Measurements from ENCODE around the gene ADAMTSL2.

Gene ADAMTSL2

GRCh38 chr9:133499892-133500270 lies 34.6 kb upstream of the ADAMTSL2 start:
- no peak for DNase-seq (ENCODE audit: low read depth)

- no peak for DNase-seq (ENCODE audit: low read depth)
Measured at GRCh38 chr9:133502112-133502511, 32.4 kb upstream of the ADAMTSL2 start.

DNA sequence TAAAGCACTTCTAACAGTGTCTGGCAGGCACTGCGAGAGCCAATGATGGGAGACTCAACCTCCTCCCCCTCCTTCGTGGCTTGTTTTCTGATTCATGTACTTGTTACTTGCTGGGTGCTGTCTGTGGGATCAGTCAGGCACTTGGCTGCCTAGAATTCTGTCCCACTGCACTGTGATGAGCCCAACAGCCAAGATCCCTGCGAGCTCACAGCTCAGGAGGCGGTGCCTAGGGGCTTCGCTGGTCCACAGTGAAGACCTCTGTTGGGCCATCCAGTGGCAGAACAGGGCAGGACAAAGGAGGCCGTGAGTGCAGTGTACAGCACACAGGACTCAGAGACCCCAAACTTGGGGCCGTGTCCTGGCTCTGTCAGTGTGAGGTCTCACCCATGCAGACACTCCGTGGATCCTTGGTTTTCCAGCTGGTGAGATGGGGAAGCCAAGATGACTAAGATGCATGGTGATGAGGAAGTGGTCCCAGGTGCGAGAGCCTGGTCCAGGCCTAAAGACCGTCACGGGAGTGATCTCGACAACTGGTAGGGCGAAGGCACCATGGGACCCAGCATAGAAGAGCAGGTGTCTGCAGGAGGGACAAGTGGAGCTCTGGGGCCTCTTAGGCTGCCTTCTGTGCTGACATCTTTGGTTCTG lies 29.2 kb upstream of the ADAMTSL2 start:
- no peak for DNase-seq (ENCODE audit: low read depth)

- DNase-seq (ENCODE audit: low read depth): peak; percentile 53
Measured at GRCh38 chr9:133505901-133506652, 28.4 kb upstream of the ADAMTSL2 start.

GRCh38 chr9:133506653-133507038 lies 27.9 kb upstream of the ADAMTSL2 start:
- DNase-seq (ENCODE audit: low read depth): peak; percentile 82

DNA sequence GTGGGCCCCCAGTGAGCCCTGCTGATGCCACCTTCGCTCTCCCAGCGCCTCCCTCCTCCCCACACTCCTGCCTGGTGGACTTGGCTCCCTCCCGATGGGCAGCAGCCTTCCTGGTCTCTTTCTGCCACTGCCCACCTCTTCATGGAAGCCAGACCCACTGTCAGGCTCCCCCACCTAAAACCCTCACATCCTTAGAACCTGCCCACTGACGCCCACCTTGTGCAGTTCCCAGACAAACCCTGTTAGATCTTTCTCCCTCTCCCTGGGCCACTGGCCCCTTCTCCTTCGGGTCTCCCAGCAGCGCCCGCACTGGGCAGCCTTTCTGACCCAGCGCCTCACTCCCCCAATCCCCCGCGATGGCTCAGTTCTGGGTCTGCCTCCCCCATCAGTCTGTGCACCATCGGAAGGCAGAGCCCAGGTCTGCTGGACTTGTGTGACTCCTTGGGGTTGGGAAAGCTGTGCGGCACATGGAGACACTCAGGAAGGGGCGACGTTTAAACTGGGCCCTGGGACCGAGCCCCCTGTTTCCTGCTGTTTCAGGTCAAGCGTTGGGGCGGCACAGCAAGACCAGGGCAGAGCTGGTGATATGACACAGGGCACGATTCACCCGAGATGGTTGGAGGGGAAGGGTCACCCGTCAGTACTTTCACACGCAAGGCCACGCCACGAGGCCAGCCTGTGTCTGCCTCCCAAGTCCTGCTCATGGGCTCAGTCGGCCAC lies 27.1 kb upstream of the ADAMTSL2 start:
- no peak for DNase-seq (ENCODE audit: low read depth)

DNA sequence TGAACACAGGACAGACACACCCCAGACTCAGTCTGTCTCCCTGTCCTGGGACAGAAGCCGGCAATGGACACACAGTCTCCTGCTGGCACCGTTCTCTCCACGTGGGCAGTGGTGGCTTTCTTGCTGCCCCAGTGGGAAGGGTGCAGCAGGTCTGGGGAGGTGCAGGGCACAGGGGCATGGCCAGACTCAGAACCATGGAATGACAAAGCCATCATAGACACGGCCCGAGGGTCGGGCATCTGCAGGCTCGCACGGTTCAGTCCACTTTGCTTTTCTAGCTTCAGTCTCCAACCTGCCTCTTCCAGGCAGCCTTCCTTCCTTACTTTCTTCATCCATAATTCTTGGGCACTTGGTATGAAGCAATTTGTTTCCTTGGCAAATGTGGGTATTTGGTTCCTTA lies 26.5 kb upstream of the ADAMTSL2 start:
- no peak for DNase-seq (ENCODE audit: low read depth)

- no peak for DNase-seq (ENCODE audit: low read depth)
Measured at GRCh38 chr9:133509179-133510083, 25.1 kb upstream of the ADAMTSL2 start.

DNA sequence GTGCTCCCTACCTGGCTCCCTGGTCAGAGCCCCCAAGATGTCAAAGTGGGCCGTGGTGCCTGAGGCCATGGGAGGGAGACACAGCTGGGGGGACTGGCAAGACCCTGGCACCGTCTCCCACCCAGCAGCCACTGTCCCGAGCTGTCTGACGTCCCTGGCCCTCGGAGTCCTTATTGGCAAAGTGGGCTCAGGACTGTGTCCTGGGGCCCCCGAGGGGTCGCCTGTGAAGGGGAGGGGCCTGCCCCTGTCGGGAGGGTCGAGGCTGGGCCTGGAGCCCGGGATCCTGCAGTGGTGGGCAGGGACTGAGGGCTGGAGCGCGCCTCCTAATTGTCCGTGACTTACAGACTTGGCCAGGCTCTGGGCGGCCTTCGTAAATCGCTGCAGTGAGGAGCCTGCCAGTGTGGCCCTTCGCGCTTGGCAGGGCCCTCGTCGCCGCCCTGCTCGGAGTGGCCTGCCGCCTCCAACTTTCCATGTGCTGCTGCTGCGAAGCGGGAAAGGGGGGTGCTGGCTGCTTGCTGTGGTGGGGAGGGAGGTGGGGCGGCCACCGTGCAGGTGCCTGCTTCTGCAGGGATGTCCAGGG lies 23.5 kb upstream of the ADAMTSL2 start:
- no peak for DNase-seq (ENCODE audit: low read depth)

GRCh38 chr9:133511607-133512006 lies 22.9 kb upstream of the ADAMTSL2 start:
- DNase-seq (ENCODE audit: low read depth): no peak

DNA sequence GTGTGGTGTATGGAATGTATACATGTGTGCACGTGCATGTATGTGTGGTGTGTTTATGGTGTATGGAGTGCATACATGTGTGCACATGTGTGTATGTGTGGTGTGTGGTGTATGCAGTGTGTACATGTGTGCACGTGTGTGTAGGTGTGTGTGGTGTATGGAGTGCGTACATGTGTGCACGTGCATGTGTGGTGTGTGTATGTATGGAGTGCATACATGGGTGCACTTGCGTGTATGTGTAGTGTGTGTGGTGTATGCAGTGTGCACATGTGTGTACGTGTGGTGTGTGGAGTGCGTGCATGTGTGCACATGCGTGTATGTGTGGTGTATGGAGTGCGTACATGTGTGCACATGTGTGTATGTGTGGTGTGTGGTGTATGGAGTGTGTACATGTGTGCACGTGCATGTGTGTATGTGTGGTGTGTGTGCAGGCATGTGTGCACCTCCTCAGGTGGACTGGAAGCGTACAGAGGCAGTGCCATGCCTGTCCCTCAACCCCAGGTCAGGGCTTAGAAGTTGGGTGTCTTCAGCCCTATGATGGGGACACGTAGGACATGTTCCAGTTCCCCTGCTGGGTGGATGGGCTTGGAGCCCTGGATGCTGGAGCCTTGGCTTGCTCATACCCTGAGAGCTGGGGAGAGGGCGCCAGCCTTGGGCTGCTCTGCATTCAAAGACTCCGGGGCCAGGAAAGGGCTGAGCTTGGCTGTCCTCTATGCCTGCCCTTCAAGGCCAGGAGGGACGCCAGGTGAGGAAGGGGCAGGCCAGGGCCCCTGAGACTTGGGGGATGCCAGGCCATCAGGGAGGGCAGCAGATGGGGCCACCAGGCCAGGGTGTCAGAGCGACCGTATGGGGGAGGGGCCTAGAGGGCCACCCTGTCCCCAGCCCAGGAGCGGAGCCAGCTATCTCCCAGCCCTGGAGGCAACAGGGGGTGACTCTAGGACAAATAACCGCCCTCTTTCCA lies 22.0 kb upstream of the ADAMTSL2 start:
- no peak for DNase-seq (ENCODE audit: low read depth)

DNA sequence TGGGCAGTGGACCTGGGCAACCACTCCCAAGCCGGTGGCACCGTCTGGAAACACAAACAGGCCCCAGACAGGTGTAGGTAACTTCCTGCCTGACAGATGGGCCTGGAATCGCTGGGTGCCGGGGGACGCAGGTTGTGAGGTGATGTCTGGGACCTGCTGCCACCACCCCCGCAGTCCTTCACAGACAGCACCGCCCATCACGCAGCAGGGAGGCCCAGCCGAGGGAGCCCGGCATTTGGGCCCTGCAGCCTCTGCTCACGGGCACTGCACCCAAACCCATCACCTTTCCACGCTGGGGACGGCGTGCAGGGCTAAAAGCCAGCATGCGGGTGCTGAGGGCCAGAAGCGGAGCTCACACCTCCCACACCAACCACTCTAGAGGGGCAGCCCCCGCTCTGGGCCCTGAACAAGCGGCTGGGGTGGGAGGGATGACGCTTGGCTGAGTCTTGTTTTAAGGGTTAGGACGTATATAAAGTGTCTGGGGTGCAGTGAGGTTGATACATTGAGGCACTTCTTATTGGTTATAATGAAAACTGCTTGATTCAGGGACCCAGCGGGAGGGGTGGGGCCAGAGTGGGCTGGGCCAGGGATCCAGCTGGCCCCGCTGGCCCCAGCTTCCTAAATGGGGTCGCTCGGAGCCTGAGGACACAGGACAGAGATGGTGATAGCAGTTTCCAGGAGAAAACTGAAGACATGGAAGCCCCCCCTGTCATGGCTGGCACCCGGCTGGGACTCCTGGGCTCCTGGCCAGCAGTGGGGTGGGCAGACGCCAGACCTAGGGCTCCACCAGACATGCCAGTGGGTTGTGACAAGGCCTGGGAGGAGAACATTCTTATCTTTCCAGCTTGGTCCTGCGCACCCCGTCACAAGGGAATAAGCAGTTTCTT lies 21.0 kb upstream of the ADAMTSL2 start:
- no peak for DNase-seq (ENCODE audit: low read depth)

- no peak for DNase-seq (ENCODE audit: low read depth)
Measured at GRCh38 chr9:133514460-133515239, 19.9 kb upstream of the ADAMTSL2 start.

DNA sequence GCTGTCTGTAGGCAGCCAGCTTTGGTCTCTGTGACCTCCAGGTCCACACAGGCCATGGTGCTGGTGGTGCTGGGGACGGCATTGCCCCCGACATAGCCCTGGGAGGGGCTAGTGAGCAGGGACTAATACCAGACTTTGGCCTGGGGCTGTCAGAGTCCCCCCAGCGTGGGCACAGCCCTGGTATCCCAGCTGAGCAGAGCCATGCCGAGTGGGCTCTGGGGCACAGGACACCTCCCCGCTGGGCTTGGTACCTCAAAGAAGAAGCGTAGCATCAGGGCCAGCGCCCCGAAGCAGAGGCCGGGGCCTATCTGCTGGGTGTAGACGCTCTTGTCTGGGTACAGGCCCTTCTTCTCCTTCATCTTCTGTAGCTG lies 19.3 kb upstream of the ADAMTSL2 start:
- DNase-seq (ENCODE audit: low read depth): no peak

DNA sequence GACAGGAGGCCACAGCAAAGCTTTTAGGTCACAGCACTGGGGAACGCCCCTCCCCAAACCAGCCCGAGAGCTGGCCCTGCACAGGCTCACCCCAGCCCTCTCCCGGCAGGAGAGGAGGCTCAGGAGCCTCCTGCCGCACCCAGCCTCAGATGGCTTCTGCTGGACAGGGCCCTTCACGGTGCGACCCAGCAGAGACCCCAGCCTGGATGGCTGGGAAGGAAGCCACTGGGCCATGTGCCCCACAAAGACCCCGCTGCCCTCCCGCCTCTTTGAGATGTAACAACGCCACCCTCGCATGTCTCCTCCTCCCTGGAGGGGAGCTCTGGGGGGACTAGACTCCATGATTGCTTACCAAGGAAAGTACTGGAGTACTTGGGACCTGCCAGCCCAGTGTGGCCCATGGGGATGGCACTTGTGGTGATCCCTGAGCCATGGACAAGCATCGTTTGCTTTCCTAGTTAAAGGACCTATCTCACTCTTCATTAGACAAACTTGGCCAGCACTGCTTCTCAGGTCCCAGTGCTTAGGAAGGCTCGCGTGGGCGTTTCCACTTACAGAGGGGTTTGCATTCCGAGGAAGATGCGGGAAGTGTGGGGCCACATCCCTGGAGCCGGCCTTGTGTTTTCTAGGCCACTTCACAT lies 18.8 kb upstream of the ADAMTSL2 start:
- DNase-seq (ENCODE audit: low read depth): no peak

GRCh38 chr9:133516256-133516960 lies 18.1 kb upstream of the ADAMTSL2 start:
- no peak for DNase-seq (ENCODE audit: low read depth)

DNA sequence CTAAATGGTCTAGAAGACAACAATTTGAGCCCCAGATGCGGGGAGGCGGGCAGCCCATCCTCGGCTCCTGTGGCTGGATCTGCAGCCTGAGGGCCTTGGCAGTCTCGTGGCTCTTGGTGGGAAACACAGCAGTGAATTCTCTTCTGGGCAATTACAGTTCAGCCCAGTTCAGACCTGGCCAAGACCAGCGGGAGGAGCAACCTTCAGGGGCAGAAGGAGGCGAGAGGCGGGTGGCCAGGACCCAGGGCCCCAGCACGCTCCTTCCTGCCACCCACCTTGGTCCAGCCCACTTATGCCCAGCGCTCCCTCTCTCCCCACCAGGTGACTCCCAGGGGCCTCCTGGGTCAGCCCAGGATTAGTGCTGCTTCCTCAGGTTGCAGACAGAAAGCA lies 17.5 kb upstream of the ADAMTSL2 start:
- DNase-seq (ENCODE audit: low read depth): no peak

- DNase-seq (ENCODE audit: low read depth): no peak
Measured at GRCh38 chr9:133517711-133518110, 16.8 kb upstream of the ADAMTSL2 start.
